Neural progenitor cell (in vitro differentiated cells): Measurements from ENCODE around the gene ITGA1.

Experiments
- CTCF ChIP-seq: fragments of 200-600 bp; sonication (generic); IDR thresholded peaks from 2 replicates; pipeline ENCODE4 v1.5.1; 2017; ENCODE audit warnings: antibody characterized with exemption, mild to moderate bottlenecking
- EZH2 ChIP-seq: fragments of 200-600 bp; sonication (generic); IDR thresholded peaks from 2 replicates; pipeline ENCODE4 v1.6.1; 2017; ENCODE audit warnings: antibody characterized with exemption, mild to moderate bottlenecking, moderate library complexity
- EZH2phosphoT487 ChIP-seq: fragments of 200-600 bp; sonication (generic); IDR thresholded peaks from 2 replicates; pipeline ENCODE4 v1.6.1; 2017; ENCODE audit warnings: antibody characterized with exemption

GRCh38 chr5:52738095-52738506, 49.6 kb upstream of the ITGA1 start:
- TF ChIP-seq CTCF = no peak
- no peak for TF ChIP-seq EZH2phosphoT487
- TF ChIP-seq EZH2 = no peak
